HG02571 (cell line): ENCODE data around the gene FLT3.
"Not testable (repeated sequence)": the region's sequence is repeated elsewhere in the genome, so short reads cannot be mapped to it uniquely, and the experiment has no call there.

Experiments
- ATAC-seq: cut with Tn5 transposase; IDR thresholded peaks from one replicate; pipeline ENCODE4 v1.9.1; 2021; ENCODE audit warnings: mild to moderate bottlenecking, moderate library complexity; ENCODE audit not compliant: unreplicated experiment

FLT3 gene

GRCh38 chr13:28046981-28047380 lies 53.4 kb downstream of the FLT3 start:
- ATAC-seq, result no peak

DNA sequence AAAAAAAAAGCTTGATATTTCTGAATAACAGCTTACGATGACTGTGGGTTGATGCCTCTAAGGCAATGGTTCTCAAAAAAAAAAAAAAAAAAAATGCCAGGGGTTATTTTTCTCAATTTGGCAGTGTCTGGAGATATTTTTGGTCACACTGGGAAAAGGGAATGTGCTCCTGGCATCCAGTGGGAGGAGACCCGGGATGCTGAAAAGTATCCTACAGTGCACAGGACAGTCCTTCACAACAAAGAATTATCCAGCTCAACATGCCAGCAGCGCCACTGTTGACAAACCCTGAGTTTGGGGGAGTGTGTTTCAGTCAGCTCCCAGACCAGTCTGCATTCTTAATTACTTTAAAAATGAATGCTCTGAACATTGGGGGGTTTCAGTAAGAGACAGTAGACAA lies 54.5 kb downstream of the FLT3 start:
- no peak for ATAC-seq

GRCh38 chr13:28044608-28045007 lies 55.8 kb downstream of the FLT3 start:
- no peak for ATAC-seq

- no peak for ATAC-seq
Measured at GRCh38 chr13:28043224-28043623, 57.2 kb downstream of the FLT3 start.

DNA sequence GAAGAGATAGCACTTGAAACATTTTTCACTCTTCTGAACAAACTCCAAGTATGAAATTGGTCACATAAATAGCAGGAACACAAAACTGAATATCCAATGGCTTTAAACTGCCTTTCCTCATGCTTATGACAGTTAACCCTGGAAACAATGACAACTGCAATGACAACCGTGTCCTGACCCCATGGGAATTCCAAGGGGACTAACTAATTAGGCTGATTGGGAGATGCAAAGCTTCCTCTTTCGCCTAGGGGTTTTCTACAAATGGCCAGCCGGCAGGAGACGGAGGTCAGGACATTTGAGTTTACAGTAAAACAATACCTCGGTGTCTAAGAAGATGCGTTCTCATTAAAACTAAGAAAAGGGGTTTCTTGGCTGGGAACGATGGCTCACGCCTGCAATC lies 58.9 kb downstream of the FLT3 start:
- no peak for ATAC-seq

- ATAC-seq, result no peak
Measured at GRCh38 chr13:28041031-28041461, 59.3 kb downstream of the FLT3 start.

DNA sequence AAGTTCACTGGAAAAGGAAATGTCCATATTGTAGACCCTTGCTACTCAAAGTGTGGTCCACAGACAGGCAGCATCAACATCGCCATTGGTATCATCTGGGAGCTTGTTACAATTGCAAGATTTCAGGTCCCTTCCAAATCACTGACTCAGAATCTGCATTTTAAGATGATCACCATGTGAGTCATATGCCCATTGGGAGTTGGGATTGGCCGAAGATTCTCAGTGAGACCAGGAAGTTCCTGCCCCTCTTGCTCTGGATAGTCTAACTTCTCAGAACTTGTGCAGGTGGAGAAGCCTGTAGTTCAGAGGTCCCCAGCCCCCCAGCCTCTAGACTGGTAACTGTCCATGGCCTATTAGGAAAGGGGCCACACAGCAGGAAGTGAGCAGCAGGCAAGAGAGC lies 63.0 kb downstream of the FLT3 start:
- no peak for ATAC-seq

DNA sequence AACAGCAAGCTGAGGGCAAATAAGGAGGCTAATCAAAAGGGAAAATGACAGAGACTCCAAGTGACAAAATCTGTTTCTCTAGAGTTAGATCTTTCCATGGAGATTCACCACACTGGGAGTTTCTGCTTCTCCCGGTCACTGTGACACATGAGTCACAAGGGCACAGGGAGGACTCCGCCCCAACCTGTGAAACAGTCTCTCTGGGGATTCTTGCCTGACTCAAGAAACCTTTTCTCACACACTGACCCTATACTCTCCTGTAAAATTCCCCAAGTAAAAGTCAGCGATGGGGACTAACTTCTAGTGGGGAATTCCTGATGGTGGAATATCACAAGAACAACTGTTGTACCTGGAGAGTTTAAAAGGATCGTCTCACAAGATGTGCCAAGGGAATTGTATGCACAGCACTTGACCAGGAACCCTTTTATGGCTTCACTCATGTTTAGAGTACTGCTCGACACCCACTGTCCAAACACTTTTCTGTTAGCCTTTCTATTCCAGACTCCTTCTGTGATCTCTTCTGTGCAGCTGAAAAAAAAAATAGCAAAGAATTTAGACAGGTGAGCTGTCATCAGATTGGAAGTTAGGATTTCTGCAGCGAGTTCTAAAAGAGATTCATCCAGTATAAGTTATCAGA lies 65.1 kb downstream of the FLT3 start:
- no peak for ATAC-seq

GRCh38 chr13:28033894-28034655 lies 66.3 kb downstream of the FLT3 start:
- no peak for ATAC-seq

GRCh38 chr13:28032438-28032837 lies 67.9 kb downstream of the FLT3 start:
- not testable (repeated sequence) for ATAC-seq

DNA sequence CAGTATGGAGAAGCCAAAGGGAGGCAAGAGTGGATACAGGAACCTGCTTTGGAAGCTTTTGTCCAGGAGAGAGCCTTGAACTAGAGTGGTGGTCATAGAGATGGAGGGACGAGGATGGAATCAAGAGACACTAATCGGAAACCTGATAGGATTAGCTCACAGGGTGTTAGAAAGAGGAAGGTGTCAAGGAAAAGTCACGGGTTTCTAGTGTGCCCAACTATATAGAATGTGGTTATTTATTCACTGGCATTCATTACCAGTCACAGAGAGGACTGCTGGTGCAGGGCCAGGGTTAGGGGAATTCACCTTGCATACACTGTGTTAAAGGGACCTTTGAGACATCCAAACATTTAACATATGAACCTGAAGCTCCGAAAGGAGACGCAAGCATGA lies 68.5 kb downstream of the FLT3 start:
- no peak for ATAC-seq

GRCh38 chr13:28031220-28031895 lies 69.0 kb downstream of the FLT3 start:
- ATAC-seq, result no peak

DNA sequence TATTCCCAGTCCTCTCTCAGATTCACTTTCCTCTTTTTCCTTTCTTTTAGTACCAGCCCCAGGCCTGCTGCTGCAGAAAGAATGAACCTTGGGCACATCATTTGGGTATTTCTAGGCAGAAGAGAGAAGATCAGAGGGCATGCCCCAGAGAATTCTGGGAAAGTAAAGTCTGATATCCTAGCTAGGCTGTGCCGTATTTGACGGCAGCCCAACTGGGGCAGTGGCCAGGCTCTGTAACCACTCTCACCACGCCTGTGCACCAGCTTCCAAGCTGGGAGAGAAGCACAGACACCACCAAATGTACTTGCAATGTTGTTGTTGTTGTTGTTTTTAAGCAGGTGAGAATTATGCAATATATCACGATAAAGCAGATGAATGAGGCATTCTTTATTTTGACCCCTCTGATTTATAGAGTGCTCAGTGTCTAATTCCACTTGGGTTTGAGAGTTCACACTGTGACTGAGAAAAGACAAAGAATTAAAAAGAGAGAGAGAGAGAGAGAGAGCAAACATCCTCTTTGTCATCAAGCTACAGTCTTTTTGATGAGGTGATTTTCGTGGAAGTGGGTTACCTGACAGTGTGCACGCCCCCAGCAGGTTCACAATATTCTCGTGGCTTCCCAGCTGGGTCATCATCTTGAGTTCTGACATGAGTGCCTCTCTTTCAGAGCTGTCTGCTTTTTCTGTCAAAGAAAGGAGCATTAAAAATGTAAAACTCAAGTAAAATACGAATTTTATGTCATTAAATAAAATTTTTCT lies 72.6 kb downstream of the FLT3 start:
- no peak for ATAC-seq

DNA sequence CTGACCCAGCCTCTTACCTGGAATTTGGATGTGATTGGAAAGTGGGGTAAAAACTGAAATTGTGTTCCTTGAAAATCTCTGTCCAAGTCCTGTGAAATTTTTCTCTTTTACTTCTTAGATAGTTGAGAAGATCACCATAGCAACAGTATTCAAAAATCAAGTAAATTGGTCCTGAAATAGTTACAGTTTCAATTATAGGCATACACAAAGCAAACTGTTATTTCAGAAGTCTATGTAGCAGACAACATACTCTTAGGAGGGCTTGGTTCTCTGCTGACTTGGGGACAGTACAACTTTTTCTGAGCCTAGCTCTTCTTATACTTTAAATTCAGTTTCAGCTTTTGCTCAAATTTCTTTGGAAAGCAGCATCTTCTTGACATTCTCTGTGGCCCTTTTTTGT lies 73.3 kb downstream of the FLT3 start:
- no peak for ATAC-seq

DNA sequence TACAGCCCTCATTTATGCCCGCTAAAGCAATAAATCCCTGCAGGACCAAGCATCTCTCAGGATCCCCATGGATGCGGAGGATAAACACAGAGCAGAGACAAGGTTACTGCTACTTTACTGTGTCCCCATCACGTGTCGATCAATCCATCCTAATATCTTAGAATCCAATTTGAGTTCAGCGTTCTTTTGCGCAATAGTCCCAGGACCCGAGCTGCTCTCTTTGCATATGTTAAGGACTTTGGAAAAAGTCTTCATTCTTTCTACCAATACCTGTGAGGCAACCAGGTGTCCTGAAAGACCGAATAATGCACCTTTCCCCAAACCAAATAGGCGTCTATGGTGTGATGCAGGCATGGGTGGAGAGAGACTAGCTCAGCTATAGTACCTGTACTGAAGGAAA lies 73.9 kb downstream of the FLT3 start:
- no peak for ATAC-seq

DNA sequence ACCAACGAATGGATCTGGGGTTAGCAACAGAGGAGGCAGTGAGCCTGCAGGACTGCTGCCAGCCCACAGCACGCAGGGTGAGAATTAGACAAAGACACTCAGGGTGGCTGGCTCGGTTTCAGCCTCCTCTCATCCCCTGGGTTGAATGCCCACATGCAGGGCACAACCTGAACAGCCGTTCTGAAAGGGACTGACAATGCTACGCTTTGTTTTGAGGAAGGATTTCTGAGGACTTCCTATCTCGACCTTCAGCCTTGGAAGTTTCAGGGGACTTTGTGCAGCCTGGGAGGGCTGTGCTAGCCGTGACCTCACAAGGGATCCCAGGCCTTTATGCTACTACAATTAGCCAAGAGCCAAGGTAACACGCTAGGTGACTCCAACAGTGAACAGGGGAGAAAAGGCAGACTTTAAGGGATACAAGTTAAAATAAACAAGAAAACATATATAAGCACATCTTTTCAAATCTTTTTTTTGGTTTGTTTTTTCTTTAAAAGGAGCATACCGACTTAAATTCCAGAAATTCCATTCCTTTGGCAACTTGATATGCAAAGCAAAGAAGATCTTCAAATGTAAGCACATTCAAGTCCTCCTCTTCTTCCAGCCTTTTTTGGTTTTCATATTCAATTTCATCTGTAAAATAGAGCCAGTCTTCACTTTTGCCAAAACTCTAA lies 77.4 kb downstream of the FLT3 start:
- ATAC-seq, result no peak

- ATAC-seq, result no peak
Measured at GRCh38 chr13:28014301-28014700, 86.1 kb downstream of the FLT3 start.

DNA sequence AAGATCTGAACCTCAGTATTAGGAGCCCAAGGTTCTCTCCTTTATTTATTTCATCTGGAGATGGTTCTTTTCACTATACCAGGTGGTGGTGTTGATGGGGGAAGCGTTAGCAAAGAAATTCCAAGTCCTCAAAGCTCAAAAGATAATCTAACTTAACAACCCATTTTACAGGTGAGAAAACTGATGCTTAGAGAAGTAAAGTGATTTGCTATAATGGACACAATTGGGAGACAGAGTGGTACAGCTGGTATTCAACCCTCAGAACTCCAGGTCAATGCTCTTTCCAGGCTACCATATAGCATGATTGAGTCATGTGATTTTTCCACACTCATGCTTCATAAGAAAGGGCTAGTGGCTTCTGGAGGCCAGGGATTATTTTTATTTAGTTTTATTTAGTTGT lies 86.9 kb downstream of the FLT3 start:
- no peak for ATAC-seq

- peak; percentile 82 for ATAC-seq
Measured at GRCh38 chr13:28012896-28013295, 87.5 kb downstream of the FLT3 start.

DNA sequence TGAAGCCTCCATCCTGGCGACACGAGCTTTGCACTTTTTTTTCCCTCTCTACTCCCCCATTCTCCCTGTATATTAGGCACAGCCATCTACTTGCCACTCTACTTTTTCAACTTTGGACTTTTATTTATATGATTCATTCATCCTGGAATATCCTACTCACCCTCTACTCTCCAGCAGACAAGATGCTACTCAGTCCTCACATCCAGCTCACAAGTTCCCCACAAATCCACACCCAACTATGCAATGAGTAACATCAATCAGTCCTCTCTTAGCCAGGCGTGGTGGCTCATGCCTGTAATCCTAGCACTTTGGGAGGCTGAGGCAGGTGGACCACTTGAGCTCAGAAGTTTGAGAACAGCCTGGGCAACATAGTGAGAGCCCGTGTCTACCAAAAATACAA lies 88.0 kb downstream of the FLT3 start:
- ATAC-seq, result no peak

DNA sequence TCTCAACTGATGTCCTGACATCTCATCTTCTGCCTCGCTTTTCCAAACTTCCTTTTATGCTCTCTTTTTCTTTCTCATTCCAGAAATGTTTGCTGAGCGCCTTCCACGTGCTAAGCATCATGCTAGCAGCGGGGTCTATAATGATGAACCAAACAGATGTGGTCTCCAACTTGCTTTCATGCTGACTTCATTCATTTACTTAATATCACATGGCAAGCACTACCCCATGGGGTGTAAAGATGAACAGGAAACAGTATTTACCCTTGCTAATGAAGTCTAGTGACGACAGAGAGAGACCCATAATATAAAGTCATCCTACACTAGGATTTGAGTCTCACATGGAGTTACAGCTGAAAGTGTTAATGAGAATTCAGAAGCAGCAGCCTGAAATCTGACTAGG lies 90.3 kb downstream of the FLT3 start:
- no peak for ATAC-seq
